GM12875 (cell line): Measurements from ENCODE around the gene CACNA1E.
"Not testable (repeated sequence)": the region's sequence is repeated elsewhere in the genome, so short reads cannot be mapped to it uniquely, and the experiment has no call there.

Experiments used
- H3K4me3 ChIP-seq: one replicate; pipeline ENCODE4 v1.5.1; 2011; ENCODE audit warnings: low read depth, low read length, control low read depth
- TF ChIP-seq, protein P1 (sequence below): IDR thresholded peaks from 2 replicates; pipeline ENCODE4 v1.5.1; 2011; ENCODE audit warnings: low read depth, mild to moderate bottlenecking, control low read depth, inconsistent platforms, low read length, moderate library complexity, borderline replicate concordance; ENCODE audit not compliant: insufficient read depth

Gene CACNA1E

GRCh38 chr1:181531951-181532600, 48.8 kb downstream of the CACNA1E start:
- no peak overlapping the region for H3K4me3 ChIP-seq
- TF ChIP-seq, protein P1, sequence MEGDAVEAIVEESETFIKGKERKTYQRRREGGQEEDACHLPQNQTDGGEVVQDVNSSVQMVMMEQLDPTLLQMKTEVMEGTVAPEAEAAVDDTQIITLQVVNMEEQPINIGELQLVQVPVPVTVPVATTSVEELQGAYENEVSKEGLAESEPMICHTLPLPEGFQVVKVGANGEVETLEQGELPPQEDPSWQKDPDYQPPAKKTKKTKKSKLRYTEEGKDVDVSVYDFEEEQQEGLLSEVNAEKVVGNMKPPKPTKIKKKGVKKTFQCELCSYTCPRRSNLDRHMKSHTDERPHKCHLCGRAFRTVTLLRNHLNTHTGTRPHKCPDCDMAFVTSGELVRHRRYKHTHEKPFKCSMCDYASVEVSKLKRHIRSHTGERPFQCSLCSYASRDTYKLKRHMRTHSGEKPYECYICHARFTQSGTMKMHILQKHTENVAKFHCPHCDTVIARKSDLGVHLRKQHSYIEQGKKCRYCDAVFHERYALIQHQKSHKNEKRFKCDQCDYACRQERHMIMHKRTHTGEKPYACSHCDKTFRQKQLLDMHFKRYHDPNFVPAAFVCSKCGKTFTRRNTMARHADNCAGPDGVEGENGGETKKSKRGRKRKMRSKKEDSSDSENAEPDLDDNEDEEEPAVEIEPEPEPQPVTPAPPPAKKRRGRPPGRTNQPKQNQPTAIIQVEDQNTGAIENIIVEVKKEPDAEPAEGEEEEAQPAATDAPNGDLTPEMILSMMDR = no peak

- H3K4me3 ChIP-seq = no peak overlapping the region
- TF ChIP-seq, protein P1 = no peak
These were observed 55.5 kb downstream of the CACNA1E start for GRCh38 chr1:181538836-181539235.

- TF ChIP-seq, protein P1 = no peak
- no peak overlapping the region for H3K4me3 ChIP-seq
These were observed 58.1 kb downstream of the CACNA1E start for GRCh38 chr1:181541458-181541857.

GRCh38 chr1:181541947-181542346, 58.6 kb downstream of the CACNA1E start:
- TF ChIP-seq, protein P1 = no peak
- no peak overlapping the region for H3K4me3 ChIP-seq

GRCh38 chr1:181542406-181542805, 59.1 kb downstream of the CACNA1E start:
- not testable (repeated sequence) for H3K4me3 ChIP-seq

- H3K4me3 ChIP-seq = no peak overlapping the region
- TF ChIP-seq, protein P1 = no peak
These were observed 62.1 kb downstream of the CACNA1E start for GRCh38 chr1:181545395-181545794.

GRCh38 chr1:181548497-181548896, 65.2 kb downstream of the CACNA1E start:
- TF ChIP-seq, protein P1 = no peak
- no peak overlapping the region for H3K4me3 ChIP-seq
